Psoas muscle (tissue), 8 donors: ENCODE measurements around the gene SHROOM1. TPM values are rescaled to one million over a fixed set of nuclear protein-coding genes. Genes with fewer than 3 reads are reported as not detected.

Experiments
- ATAC-seq, 4 donors: fragments of 200-7000 bp; cut with Tn5 transposase; one replicate each; pipeline ENCODE4 v1.9.1; 2020; ENCODE audit warnings: moderate library complexity in 3 of 4, mild to moderate bottlenecking in 2 of 4
- DNase-seq, 2 donors: peaks; one replicate each; pipeline ENCODE4 v3.0.0-alpha.2; 2020
- H3K27ac ChIP-seq: fragments of 200-600 bp; one replicate; pipeline ENCODE4 v1.8.0; 2022
- H3K27me3 ChIP-seq, 3 donors: fragments of 200-600 bp in 1 of 3; one replicate each; pipeline versions ENCODE4 v1.6.1 to v1.8.0; 2013 to 2022; ENCODE audit warnings: low read length in 2 of 3, mild to moderate bottlenecking in 2 of 3, moderate library complexity in 1 of 3; ENCODE audit not compliant: insufficient read depth in 3 of 3
- H3K36me3 ChIP-seq, 2 donors: fragments of 200-600 bp in 1 of 2; one replicate each; pipeline versions ENCODE4 v1.6.1 to v1.8.0; 2013 to 2022; ENCODE audit warnings: low read depth in 1 of 2, mild to moderate bottlenecking in 1 of 2, moderate library complexity in 1 of 2; ENCODE audit not compliant: insufficient read depth in 1 of 2
- H3K4me1 ChIP-seq: fragments of 200-600 bp; one replicate; pipeline ENCODE4 v1.8.0; 2022
- H3K4me3 ChIP-seq: fragments of 200-600 bp; one replicate; pipeline ENCODE4 v1.8.0; 2022; ENCODE audit warnings: mild to moderate bottlenecking
- H3K9me3 ChIP-seq: fragments of 200-600 bp; one replicate; pipeline ENCODE4 v1.8.0; 2022
- CTCF ChIP-seq: fragments of 200-600 bp; IDR thresholded peaks from one replicate; pipeline ENCODE4 v1.8.0; 2022; ENCODE audit warnings: antibody characterized with exemption
- WGBS, 3 donors: extraction: QIAGEN DNeasy Blood & Tissue Kit; methylation state at CpG; one replicate each; pipeline versions ENCODE4 v1.1.6 to v1.1.7; 2013; 5-methylcytosine and 5-hydroxymethylcytosine counted together
- intact Hi-C, 2 donors: fragments of 100-400 bp; cut with DNase I; formaldehyde crosslinking; loops; one replicate each; pipeline versions ENCODE4 v1.11.0 to v1.14.2; 2022
- polyA plus RNA-seq, 3 donors: library from polyadenylated mRNA; stranded (reverse); fragments of 200-250 nt; gene quantifications; one replicate each; pipeline ENCODE4 v1.2.3, GENCODE V29; 2013
- total RNA-seq, 4 donors: library from RNA; stranded (reverse); fragmentation: NEBNext Ultra II Directional in 2 of 4; extraction: Animal tissue kit (Norgen Biotek cat#: 25700) in 2 of 4; gene quantifications; one replicate each; pipeline versions ENCODE4 v1.2.1 to v1.2.4, GENCODE V29; 2021 to 2023
- donor health status: healthy with polysubstance abuse.
- donor health status: DM: no; HTN: no; CAD: no; lungs with moderate emphysema.
- donor health status: Bipolar disorder and iron deficiency.
- donor health status: healthy.
- donor health status: DM: yes; HTN: yes; CAD: no.
- donor health status: DM: no; HTN: no; CAD: no.
- donor health status: DM: no; HTN: no; CAD: no.
- donor health status: DM: yes; HTN: yes; CAD: no.

The SHROOM1 gene
- total and polyA plus RNA-seq, 7 donors: 0.66 to 2.3 (median 1.5) TPM

- no peaks in the 10 kb centered on the region for H3K9me3 ChIP-seq
- no peak overlapping the region for H3K4me3 ChIP-seq
- DNase-seq (no peak), ATAC-seq (no peak)
- H3K36me3 ChIP-seq: no peaks in the 10 kb centered on the region
- no peaks in the 10 kb centered on the region for H3K27me3 ChIP-seq
- peak overlapping the region; percentile 44 for H3K27ac ChIP-seq
- 78 to 82% (median 82%) methylated on average over 8 of the region's 8 CpGs for WGBS, 3 donors
- intact Hi-C loops: no loop called here
- no peaks in the 10 kb centered on the region for H3K4me1 ChIP-seq
- TF ChIP-seq CTCF: no peak
These were observed 9.2 kb upstream of the SHROOM1 start for GRCh38 chr5:132839426-132840301.

- H3K27ac ChIP-seq: no peak overlapping the region
- 57 to 79% (median 78%) methylated on average over 3 of the region's 3 CpGs for WGBS, 3 donors
- no peak overlapping the region for H3K4me3 ChIP-seq
- DNase-seq (no peak), ATAC-seq (no peak)
- no peaks in the 10 kb centered on the region for H3K36me3 ChIP-seq
- H3K27me3 ChIP-seq: no peaks in the 10 kb centered on the region
- H3K9me3 ChIP-seq: no peaks in the 10 kb centered on the region
- no peaks in the 10 kb centered on the region for H3K4me1 ChIP-seq
- no peak for TF ChIP-seq CTCF
- intact Hi-C loops: no loop called here
These were observed 8.3 kb upstream of the SHROOM1 start for GRCh38 chr5:132838516-132839282.

- H3K4me3 ChIP-seq: no peak overlapping the region
- 71 to 88% (median 84%) methylated on average over 2 of the region's 2 CpGs for WGBS, 3 donors
These were observed 7.4 kb upstream of the SHROOM1 start for GRCh38 chr5:132837868-132838267.

GRCh38 chr5:132836852-132837251 lies 6.4 kb upstream of the SHROOM1 start:
- Histone ChIP-seq H3K4me3 (no peak overlapping the region), H3K27me3 (no peaks in the 10 kb centered on the region), H3K36me3 (no peaks in the 10 kb centered on the region), H3K27ac (no peak overlapping the region), H3K4me1 (no peaks in the 10 kb centered on the region), H3K9me3 (no peaks in the 10 kb centered on the region)
- DNase-seq: no peak
- intact Hi-C loops: no loop called here
- TF ChIP-seq CTCF: no peak
- ATAC-seq: no peak
- 98 to 100% (median 100%) methylated on average over 1 of the region's 1 CpG for WGBS, 3 donors

More at GRCh38 chr5:132837868-132838267, 7.4 kb upstream of the SHROOM1 start:
- H3K9me3 ChIP-seq: no peaks in the 10 kb centered on the region
- no peaks in the 10 kb centered on the region for H3K36me3 ChIP-seq
- no peaks in the 10 kb centered on the region for H3K4me1 ChIP-seq
- no peak for TF ChIP-seq CTCF
- H3K27me3 ChIP-seq: no peaks in the 10 kb centered on the region
- no peak overlapping the region for H3K27ac ChIP-seq
- intact Hi-C loops: no loop called here
- DNase-seq (no peak), ATAC-seq (no peak)
